HuH-7.5 (cell line): Measurements from ENCODE around the gene PCNX2.
"Not testable (repeated sequence)": the region's sequence is repeated elsewhere in the genome, so short reads cannot be mapped to it uniquely, and the experiment has no call there.

Experiments
- DNase-seq: peaks from one replicate; pipeline ENCODE4 v3.0.0; 2011; ENCODE audit warnings: low spot score

The PCNX2 gene

DNA sequence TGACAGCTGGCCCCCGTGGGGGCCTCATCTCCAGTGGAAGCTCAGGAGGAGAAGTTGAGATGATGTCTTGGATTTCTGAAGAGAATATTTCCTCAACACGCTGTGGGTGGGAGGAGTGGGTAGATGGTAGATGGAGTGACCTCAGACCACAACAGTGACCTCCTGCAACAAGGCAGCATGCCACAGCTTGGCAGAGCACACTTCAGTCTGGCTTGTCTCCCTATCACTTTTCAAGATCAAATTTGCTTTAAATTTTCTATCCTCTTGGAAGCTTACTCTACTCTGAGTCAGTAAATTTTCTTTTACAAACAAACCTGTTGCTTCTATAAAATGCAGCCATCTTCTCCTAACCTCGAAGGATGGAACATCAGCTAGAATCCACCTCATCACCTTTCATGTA is 285.4 kb downstream of the PCNX2 start:
- DNase-seq: no peak

DNA sequence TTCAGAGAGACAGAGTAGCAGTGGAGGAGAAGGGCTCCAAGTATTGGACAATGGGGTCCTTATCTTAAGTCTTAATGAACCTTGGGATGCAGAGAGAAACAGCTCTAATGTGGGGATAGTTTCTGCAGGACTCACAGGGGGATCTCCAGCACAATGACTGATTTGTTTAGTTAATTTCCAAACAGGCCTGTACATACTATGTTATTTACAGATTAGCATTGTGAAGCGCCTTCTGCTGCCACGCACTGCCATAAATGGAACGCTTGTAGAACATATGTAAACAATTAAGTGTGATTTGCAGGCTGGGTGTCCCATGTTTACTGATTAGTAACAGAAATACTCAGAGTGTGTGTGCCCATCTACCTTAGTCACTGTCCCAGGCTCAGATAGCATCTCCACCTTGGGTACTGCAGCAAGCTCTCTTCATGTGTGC is 289.0 kb downstream of the PCNX2 start:
- DNase-seq: no peak

DNA sequence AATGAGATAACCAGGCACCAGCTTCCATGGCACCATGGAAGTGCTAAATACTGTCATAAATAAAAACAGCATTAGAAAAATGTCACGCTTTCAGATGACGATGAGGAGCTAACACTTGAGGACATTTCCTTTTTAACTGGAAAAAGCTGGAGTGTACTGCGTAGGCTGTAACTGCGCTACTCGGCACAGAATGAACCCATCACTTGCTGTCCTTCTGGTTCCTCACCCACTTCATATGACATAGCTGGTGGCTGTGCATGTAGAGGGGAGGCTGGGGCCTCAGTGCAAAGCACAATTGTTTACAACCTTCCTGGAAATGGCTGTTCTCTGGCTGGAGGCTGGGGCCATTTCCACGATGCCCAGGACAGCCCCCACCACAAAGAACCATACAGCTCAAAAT is 289.4 kb downstream of the PCNX2 start:
- no peak for DNase-seq

DNA sequence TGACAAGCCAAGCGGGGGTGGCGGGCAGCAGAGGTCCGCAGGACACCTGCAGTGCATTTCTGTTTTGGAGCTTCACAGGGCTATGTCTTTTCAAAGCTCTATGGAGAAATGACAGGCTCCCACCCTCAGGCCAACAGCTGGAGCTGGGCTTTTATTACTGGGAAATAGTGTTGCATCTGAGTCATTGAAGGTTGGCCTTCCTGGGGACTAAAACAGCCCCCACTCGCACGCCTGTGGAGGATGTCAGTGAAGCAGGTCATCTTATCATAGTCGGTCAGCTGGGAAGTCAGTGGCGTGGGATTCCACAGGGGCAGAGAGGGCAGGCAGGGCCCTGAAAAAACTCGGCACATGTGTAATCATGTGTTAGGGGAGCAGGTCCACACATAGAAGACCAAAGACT is 289.8 kb downstream of the PCNX2 start:
- no peak for DNase-seq

DNA sequence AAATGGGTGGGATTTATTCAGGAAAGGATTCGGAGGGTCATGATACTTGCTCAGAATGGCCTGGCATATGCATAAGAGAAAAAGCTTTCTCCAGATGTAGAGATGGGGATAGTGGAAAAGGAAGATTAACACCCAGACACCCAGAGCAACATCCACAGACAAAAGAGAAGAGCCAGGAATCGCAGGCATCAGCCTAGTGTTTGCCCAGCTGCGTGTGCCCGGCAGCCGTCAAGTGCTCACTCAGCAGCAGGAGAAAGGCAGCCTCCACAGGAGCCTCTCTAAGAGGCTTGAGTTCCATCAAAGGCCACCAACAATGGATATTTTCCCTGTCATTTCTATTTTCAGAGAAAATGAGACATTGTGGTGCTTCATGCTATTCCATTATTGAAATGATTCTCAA is 290.4 kb downstream of the PCNX2 start:
- no peak for DNase-seq

DNA sequence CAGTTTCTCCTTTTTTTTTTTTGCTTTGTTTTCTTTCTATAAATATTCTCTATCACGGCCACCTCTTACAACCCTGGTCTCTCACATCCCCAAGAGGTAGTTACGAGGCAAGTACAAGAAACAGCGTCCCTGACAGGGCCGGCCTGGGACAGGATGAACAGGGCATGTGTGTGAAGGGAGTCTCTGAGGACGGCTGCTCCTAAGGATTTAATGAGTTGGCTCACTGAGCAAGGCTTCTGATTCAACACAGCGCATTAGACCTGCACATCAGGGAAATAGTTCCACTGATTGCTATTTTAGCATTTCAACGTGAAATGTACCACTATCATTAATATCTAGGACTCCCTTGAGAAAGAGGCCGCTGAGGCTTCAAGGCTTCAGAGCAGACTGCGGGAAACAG is 291.1 kb downstream of the PCNX2 start:
- DNase-seq: no peak

DNA sequence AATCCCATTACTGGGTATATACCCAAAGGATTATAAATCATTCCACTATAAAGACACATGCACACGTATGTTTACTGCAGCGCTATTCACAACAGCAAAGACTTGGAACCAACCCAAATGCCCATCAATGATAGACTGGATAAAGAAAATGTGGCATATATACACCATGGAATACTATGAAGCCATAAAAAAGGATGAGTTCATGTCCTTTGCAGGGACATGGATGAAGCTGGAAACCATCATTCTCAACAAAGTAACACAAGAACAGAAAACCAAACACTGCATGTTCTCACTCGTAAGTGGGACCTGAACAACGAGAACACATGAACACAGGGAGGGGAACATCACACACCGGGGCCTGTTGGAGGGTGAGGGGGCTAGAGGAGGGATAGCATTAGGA is 291.9 kb downstream of the PCNX2 start:
- DNase-seq: not testable (repeated sequence)

DNA sequence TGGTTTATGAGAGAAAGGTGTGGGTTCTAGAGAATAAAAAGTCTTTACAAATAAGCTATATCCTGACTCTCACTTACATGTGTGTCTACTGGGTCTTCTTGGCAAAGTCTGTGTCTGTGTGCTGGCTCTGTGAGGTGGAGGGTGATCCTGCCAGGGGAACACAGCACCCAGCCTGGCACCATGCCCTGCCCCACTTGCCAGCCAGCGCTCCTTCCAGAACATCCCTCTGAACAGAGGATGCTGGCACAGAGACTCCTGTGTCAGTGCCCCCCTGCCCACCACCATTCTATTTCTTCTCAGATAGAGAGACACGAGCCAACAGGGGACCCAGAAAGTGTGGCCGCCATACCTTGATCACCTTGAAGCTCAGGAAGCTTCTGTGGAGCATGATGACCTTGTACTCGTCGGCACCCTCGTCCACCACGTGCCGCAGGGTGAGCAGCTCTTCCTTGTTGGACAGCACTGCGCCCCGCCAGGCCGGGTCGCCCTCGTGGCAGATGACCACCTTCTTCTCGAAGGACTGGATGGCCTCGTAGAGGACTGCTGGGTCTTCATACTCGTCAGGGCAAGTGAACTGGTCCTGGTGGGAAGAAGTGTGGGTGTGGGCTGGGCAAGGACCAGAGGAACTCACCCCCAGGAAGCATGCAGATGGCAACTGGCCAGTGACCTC is 295.4 kb downstream of the PCNX2 start:
- no peak for DNase-seq

DNA sequence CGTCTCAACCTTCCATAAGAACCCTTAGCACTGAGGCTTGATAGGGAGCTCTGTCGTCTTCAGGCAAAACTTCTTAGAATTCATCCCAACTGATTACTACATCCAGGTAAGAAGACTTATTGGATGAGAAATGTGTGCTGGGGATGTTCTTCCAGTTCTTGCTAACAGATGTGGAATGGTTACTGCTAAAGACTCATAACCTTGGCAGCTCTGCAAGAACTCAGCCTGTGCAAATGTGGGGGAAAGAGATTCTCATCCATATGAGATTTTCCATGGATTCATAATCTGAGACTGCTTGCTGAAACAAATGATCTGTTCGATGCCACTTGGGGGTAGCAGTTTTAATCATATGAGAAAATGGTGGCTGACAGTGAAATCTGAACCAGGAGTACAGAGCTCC is 296.9 kb downstream of the PCNX2 start:
- no peak for DNase-seq

DNA sequence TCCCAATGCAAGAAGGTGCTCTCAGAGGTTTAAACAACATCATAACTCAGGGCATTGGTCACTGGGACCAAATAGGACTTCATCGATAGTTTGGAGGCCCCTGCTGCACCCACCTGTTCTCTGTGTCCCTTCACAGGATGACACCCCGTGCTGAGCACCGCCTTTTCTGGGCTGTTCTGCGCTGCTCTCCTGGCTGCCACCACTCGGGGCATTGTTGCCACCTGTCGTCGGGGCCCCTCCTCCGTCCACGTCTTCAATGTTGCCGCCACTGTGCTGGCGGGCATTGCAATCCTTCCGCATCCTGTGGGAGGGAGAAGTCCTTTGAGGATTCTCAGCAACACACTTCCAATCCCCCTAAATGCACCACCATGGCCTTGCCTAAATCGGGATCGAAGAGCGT is 297.4 kb downstream of the PCNX2 start:
- no peak for DNase-seq

DNA sequence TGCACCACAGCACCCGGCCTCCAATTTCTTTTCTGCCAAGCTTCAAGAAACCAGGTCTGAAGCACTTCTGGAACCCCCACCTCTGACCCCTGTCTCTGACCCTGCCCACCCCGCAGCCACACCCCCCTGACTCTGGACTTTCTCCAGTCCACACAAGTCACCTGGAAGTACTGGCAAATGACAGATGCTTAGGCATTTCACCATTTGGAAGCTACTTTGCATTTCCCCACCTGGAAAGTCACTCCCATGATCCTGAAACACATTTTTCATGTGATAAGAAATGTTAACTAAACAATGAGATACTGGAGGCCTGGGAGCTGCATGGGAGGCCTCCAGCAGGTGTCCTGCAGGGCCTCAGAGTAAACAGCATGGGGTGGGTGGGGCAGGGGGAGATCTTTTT is 299.4 kb downstream of the PCNX2 start:
- no peak for DNase-seq

DNA sequence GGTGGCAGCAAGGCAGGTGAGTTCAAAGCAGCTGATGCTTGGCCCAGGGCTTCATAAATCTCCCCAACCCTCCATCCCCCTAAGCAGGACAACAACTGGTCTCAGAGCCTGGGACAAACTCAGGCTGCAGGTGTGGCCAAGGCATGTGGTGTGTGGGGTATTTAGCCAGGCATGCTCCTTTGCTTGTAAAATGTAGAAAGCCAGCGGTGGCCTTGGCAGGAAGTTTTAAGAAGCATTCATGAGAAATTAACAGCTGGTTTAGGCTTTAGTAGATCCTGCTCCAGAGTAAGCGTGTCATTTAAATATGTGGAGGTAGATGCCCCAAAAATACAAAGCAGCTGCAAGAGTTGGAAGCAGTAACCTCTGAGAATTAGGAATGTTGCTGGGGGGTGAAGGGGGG is 300.3 kb downstream of the PCNX2 start:
- DNase-seq: no peak

DNA sequence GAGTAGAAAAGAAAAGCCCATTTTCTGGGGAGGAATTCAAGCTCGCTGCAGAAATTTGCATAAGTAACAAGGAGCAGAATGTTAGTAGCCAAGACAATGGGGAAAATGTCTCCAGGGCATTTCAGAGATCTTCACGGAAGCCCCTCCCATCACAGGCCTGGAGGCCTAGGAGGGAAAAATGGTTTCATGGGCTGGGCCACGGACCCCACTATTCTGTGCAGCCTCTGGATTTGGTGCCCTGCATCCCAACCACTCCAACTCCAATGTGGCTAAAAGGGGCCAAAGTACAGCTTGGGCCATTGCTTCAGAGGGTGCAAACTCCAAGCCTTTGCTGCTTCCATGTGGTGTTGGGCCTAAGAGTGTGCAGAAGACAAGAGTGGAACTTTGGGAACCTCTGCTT is 302.0 kb downstream of the PCNX2 start:
- DNase-seq: no peak

DNA sequence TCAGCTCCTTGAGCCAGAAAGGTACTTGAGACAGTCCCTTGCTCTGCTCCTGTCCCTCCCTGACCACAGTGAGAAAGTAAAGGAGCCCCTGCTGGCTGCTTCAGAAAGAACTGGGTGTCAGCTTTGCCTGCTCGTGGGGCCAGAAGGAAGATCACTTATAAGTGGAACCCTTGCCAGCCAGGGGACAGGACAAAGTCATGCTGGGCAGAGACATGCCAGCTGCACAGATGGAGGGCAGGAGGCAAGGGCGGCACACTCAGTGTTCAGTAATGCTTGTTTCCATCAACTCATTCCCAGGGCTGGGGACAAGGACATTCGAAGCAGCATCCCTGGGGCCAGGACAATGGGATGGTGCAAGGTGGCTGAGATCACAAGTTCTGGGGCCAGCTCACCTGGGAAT is 303.3 kb downstream of the PCNX2 start:
- no peak for DNase-seq

DNA sequence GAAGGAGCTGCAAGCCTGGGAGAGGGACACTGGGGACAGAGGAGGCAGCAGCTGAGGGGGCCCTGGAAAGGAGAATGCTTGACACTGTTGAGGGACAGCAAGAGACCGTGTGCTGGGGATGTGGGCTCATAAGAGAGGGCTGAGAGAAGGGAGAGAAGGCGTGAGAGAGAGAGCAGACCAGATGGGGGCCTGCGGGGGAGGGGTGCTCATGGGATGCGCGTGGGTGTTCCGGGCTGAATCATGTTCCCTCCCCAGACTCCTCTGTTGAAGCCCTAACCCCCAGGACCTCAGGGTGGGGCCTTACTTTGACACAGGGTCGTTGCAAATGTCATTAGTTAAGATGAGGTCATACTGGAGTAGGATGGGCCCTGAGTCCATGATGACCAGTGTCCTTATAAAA is 304.3 kb downstream of the PCNX2 start:
- no peak for DNase-seq

DNA sequence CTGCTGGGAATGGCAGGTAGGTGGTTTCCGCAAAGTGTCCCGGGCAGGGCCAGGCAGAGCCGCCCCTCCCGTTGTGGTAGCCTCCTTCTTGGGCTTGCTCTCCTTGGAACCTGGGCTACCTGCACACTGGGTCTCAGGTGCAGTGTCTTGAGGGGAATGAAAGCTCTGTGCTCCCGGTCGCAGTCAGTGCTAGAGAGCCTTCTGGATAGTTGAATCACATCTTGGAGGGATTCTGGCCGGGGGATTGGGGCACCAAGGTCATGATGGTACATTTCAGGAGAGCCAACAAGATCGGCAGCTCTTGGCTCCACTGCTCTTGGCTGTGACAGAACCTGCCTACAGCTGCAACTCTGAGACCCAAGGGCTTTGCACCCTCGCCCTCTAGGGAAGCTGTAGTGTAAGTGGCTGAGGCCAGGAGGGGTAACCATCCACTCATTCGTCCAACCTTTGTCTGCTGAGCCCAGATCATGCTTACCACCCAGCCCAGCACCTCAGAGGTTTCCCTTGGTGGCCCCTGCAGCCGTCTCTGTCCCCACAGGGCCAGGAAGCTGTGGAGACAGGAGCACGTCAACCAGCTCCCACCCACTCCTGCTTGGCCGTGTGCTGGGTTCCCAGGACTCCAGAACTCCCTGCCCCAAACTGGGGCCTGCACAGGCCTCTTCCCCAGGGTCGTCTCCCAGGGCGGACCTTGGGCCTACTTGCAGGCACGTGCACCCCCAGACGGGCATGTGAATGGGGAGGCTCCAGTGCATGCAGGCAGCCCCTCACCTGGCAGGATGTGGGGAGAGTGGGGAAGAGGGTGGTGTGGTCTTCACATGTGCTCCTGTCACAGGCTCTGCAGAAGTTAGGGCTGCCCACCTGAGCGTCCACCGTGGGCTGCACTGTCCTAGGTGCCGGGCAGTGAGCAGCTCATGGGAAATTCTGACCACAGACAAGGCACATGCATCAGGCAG is 305.1 kb downstream of the PCNX2 start:
- no peak for DNase-seq

DNA sequence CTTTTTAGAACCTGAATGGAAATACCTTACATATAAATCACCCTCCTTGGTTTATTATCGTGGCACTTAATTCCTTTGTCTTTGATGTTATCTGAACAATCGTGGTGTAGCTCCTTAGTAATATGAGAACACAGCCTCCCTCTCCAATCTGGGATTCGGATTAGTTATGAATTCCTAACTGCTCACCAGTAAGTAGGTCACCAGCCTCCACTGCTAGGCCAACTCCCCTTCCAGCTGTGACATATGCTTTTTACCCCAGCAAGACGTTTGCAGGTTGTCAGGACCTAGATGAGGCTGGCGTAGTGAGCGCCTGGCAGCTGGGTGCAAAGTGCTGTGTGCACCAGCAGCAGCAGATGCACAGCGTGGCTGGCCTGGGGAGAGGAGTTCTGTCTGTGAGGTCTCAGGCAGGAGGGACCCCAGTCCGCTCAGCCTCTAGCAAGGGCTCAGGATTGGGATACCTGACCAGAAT is 306.9 kb downstream of the PCNX2 start:
- no peak for DNase-seq

DNA sequence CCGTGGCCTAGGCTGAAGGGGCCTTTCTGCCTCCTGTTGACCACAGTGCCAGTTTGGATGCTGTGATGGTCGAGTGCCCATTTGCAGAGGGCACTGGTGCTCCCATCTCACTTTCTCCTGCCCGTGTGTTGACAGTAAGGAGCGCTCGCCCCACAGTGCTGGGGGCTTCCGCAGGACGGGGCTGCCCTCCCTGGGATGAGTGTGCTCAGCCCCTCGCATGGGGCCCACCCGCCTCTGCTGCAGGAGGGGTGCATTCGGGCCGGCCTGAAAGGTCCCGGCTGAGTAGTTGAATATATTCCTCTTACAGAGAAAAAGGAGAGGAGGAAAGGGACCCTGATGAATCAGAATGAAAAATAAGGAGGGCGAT is 307.8 kb downstream of the PCNX2 start:
- no peak for DNase-seq

DNA sequence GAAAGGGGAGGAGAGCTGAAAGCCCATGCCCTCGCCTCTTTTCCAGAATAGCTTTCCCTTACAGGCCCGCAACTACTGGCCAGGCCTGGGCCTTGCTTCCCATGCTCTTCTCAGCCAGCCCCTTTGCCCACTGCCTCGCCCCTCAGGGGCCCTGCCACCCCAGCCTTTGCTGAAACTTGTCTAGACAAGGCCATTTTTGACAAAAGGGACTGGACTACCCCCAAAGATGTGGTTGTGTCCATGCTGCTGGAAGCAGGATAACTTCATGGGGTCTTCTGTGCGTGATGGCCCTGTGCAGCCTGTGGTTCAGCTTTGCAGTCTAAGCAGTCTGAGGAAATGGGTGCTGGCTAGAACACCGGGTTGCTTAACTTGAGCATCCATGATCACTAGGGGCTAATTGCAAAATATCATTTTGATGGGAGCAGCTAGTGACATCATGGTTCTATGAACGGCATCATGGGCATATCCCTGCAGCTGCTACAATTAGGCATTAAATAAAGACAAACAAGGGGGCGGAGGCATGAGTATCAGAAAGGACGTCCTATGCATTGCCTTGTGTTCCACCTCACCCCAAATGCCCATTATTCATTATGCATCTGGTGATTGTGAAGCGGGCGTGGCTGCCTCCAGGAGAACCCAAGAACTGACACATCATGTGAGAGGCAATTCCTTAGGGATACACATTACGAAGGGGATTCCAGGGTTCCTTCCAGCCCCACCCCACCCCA is 308.3 kb downstream of the PCNX2 start:
- no peak for DNase-seq

DNA sequence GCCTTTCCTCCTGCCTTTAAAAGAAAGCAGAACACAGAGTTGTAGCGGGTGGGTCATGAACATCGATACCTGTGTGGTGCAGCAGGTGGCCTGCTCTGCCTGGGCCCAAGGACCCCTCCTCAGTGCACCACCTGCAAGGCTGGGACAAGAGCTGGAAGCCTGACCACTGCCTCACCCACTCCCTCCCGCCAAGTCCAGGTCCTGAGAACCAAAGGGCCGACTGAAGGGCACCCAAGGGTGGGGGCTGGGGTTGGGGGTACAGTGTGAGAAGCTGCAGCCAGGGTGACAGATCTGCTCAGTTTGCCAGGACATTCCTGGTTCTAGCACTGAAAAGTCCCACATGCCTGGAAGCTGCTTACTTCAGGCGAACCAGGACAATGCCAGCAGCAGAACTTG is 309.0 kb downstream of the PCNX2 start:
- DNase-seq: no peak

DNA sequence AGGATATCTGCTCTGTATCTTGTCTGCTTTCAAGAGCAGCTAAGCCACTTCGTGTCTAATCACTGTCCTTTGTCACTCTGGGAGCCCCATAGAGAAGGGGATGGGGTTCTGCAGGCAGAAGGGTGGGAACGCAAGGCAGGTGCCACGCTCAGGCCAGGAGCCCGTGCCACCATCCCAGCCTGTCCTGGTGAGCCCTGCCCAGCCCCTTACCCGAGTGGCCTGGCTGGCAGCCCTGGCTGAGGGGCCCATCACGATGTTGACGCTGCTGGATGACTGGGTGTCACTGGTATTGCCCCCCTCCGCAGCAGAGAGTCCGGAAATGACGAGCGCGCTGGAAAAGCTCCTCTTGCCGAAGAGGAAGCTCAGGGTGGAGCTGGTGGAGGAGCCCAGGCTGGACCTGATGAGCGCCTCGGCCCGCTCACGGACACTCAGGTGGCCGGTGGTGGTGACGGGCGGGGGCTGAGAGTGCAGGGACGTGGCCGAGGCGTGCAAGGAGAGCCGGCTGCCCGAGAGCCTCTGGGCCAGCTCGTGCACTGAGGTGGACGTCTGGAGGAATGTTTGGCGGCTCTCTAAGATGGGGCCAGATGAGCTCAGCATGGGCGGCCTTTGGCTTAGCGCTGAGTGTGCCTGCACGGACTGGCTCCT is 309.5 kb downstream of the PCNX2 start:
- DNase-seq: no peak
